Measurements from ENCODE around the gene GMDS. TPM values are rescaled to one million over a fixed set of nuclear protein-coding genes. Genes with fewer than 3 reads are reported as not detected.

The GMDS gene
- total RNA-seq, 2 experiments from 2014 or later = 13.9 to 16.4 TPM

DNA sequence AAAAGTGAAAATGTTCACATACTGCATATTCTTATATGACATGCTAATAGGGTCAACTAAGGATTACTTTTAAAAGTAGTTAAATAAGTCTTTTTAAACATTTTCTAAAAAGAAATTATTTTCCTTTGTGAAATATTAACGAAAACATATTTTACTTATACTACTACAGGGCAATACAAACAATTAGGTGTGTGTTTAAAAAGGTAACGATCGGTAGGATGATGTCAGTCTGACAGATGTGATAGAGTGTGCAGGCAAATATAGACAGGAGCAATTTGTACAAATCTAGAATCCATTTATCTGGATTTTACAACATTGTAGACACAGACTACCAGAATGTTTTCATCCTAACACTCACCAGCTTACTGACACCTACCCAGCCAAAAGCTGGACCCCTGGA lies 378.2 kb downstream of the GMDS start:
- ATAC-seq (ENCODE audit: poor library complexity) = no peak
- POLR2A ChIA-PET = no interaction called here
- CTCF ChIA-PET = no interaction called here
- Histone ChIP-seq H3K27ac (ENCODE audit: low read depth in 1 of 2, low read length in 2 of 2) (no peak overlapping the region), H3K9me3 (ENCODE audit: control insufficient read depth in 1 of 2, insufficient read depth in 1 of 2, low read length in 2 of 2) (no peaks in the 10 kb centered on the region), H3K36me3 (ENCODE audit: insufficient read depth, low read length) (no peaks in the 10 kb centered on the region), H3K27me3 (ENCODE audit: control insufficient read depth in 1 of 2, insufficient read depth in 2 of 2, low read length in 2 of 2) (no peaks in the 10 kb centered on the region), H3K4me3 (ENCODE audit: low read length) (no peak overlapping the region), H3K4me1 (ENCODE audit: insufficient read depth, low read length) (no peaks in the 10 kb centered on the region)
- TF ChIP-seq, protein P1, sequence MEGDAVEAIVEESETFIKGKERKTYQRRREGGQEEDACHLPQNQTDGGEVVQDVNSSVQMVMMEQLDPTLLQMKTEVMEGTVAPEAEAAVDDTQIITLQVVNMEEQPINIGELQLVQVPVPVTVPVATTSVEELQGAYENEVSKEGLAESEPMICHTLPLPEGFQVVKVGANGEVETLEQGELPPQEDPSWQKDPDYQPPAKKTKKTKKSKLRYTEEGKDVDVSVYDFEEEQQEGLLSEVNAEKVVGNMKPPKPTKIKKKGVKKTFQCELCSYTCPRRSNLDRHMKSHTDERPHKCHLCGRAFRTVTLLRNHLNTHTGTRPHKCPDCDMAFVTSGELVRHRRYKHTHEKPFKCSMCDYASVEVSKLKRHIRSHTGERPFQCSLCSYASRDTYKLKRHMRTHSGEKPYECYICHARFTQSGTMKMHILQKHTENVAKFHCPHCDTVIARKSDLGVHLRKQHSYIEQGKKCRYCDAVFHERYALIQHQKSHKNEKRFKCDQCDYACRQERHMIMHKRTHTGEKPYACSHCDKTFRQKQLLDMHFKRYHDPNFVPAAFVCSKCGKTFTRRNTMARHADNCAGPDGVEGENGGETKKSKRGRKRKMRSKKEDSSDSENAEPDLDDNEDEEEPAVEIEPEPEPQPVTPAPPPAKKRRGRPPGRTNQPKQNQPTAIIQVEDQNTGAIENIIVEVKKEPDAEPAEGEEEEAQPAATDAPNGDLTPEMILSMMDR (IDR thresholded peaks at IDR 0.05) = no peak
- intact Hi-C loops (cut with DNase I, micrococcal nuclease) = no loop called here
- no peaks in the 10 kb centered on the region for H3K36me3 Mint-ChIP-seq (ENCODE audit: low read depth)
- no peaks in the 10 kb centered on the region for H3K4me1 Mint-ChIP-seq (ENCODE audit: low read depth)
- H3K27ac Mint-ChIP-seq = no peak overlapping the region
- no peaks in the 10 kb centered on the region for H3K9me3 Mint-ChIP-seq
- DNase-seq = no peak
- H3K27me3 Mint-ChIP-seq = no peaks in the 10 kb centered on the region
- H3K4me3 Mint-ChIP-seq = no peak overlapping the region

DNA sequence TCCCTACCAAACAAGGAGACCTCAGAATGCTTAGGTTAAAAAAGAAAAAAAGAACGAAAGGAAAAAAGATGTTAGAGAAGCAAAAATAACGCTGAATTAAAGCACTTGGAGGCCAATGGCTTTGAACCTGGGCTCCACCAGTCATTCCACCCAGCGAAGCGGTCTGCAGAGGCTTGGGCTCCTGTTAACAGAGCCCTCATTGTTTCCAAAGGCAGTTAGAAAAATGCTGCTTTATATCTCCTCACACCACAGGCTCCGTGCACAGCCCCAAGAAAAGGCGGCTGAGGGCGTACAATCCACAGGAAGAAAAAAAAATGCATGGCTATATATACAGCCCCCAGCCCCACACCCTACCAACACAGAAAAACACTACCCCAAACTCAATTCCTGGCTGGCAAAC lies 379.8 kb downstream of the GMDS start:
- H3K4me1 ChIP-seq (ENCODE audit: insufficient read depth, low read length) = no peaks in the 10 kb centered on the region
- Mint-ChIP-seq H3K4me1 (ENCODE audit: low read depth) (no peaks in the 10 kb centered on the region), H3K9me3 (no peaks in the 10 kb centered on the region), H3K36me3 (ENCODE audit: low read depth) (no peaks in the 10 kb centered on the region), H3K27ac (no peak overlapping the region), H3K27me3 (no peaks in the 10 kb centered on the region), H3K4me3 (no peak overlapping the region)
- ChIA-PET POLR2A (no interaction called here), CTCF (no interaction called here)
- no peaks in the 10 kb centered on the region for H3K27me3 ChIP-seq (ENCODE audit: control insufficient read depth in 1 of 2, insufficient read depth in 2 of 2, low read length in 2 of 2)
- no peak overlapping the region for H3K27ac ChIP-seq (ENCODE audit: low read depth in 1 of 2, low read length in 2 of 2)
- H3K36me3 ChIP-seq (ENCODE audit: insufficient read depth, low read length) = no peaks in the 10 kb centered on the region
- H3K4me3 ChIP-seq (ENCODE audit: low read length) = no peak overlapping the region
- DNase-seq (no peak), ATAC-seq (ENCODE audit: poor library complexity) (no peak)
- TF ChIP-seq, protein P1 (IDR thresholded peaks at IDR 0.05) = no peak
- no peaks in the 10 kb centered on the region for H3K9me3 ChIP-seq (ENCODE audit: control insufficient read depth in 1 of 2, insufficient read depth in 1 of 2, low read length in 2 of 2)
- intact Hi-C loops (cut with DNase I, micrococcal nuclease) = no loop called here

DNA sequence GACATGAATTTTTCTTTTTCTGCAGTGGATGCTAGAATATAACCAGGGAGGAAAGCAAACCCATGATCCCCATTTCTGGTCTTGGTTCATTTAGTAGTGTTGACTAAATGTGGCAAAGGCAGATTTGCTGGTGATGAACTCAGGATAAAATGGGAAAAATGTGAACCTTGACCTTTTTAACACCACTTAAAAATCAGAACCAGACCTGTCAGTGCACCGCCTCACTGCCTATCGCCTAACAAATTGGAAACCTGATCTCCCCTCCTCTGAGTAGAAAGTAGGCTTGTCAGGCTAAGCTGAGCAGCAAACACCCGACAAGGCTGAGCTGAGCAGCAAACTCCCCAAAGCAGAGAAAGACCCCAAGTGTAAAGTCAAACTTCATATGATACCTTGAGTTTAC lies 380.9 kb downstream of the GMDS start:
- H3K27me3 Mint-ChIP-seq = no peaks in the 10 kb centered on the region
- Histone ChIP-seq H3K27me3 (ENCODE audit: control insufficient read depth in 1 of 2, insufficient read depth in 2 of 2, low read length in 2 of 2) (no peaks in the 10 kb centered on the region), H3K4me1 (ENCODE audit: insufficient read depth, low read length) (no peaks in the 10 kb centered on the region), H3K4me3 (ENCODE audit: low read length) (no peak overlapping the region), H3K27ac (ENCODE audit: low read depth in 1 of 2, low read length in 2 of 2) (no peak overlapping the region), H3K9me3 (ENCODE audit: control insufficient read depth in 1 of 2, insufficient read depth in 1 of 2, low read length in 2 of 2) (no peaks in the 10 kb centered on the region), H3K36me3 (ENCODE audit: insufficient read depth, low read length) (no peaks in the 10 kb centered on the region)
- H3K4me1 Mint-ChIP-seq (ENCODE audit: low read depth) = no peaks in the 10 kb centered on the region
- no peak overlapping the region for H3K27ac Mint-ChIP-seq
- ChIA-PET CTCF (no interaction called here), POLR2A (no interaction called here)
- no peaks in the 10 kb centered on the region for H3K9me3 Mint-ChIP-seq
- intact Hi-C loops (cut with DNase I, micrococcal nuclease) = no loop called here
- TF ChIP-seq, protein P1 (IDR thresholded peaks at IDR 0.05) = no peak
- H3K36me3 Mint-ChIP-seq (ENCODE audit: low read depth) = no peaks in the 10 kb centered on the region
- no peak for ATAC-seq (ENCODE audit: poor library complexity)
- H3K4me3 Mint-ChIP-seq = no peak overlapping the region
- DNase-seq = no peak

All from CD4-positive, alpha-beta T cell (primary cell).